Bone marrow (tissue), 2 donors: Measurements from ENCODE around the gene LHFPL2.
A peak's percentile ranks its signal among the peaks of the same experiment; 100 is the strongest.

Experiments
- DNase-seq, 2 donors: peaks; one replicate each; lab custom pipeline; 2025; lab: John Stamatoyannopoulos, UW

Gene LHFPL2

GRCh38 chr5:78567617-78568016, 81.0 kb downstream of the LHFPL2 start:
- DNase-seq: no peak

GRCh38 chr5:78566747-78567425, 81.7 kb downstream of the LHFPL2 start:
- DNase-seq: no peak

GRCh38 chr5:78565395-78565794, 83.2 kb downstream of the LHFPL2 start:
- no peak for DNase-seq

GRCh38 chr5:78563621-78564020, 85.0 kb downstream of the LHFPL2 start:
- no peak for DNase-seq

- DNase-seq: no peak
Observed at GRCh38 chr5:78562714-78563330, 85.8 kb downstream of the LHFPL2 start.

GRCh38 chr5:78562001-78562400, 86.6 kb downstream of the LHFPL2 start:
- no peak for DNase-seq

GRCh38 chr5:78561261-78561660, 87.3 kb downstream of the LHFPL2 start:
- DNase-seq: no peak

- no peak for DNase-seq
Observed at GRCh38 chr5:78560000-78560855, 88.3 kb downstream of the LHFPL2 start.

- DNase-seq: no peak
Observed at GRCh38 chr5:78557601-78558000, 91.0 kb downstream of the LHFPL2 start.

- DNase-seq: no peak
Observed at GRCh38 chr5:78555870-78556269, 92.7 kb downstream of the LHFPL2 start.

- no peak for DNase-seq
Observed at GRCh38 chr5:78554670-78555069, 93.9 kb downstream of the LHFPL2 start.

GRCh38 chr5:78553580-78554353, 94.8 kb downstream of the LHFPL2 start:
- DNase-seq: no peak

GRCh38 chr5:78552729-78553342, 95.7 kb downstream of the LHFPL2 start:
- DNase-seq: no peak

- DNase-seq: no peak
Observed at GRCh38 chr5:78550891-78551290, 97.7 kb downstream of the LHFPL2 start.

GRCh38 chr5:78549043-78549442, 99.5 kb downstream of the LHFPL2 start:
- DNase-seq: peak in 1 of 2 donors; percentile 87

GRCh38 chr5:78547731-78548615, 100.6 kb downstream of the LHFPL2 start:
- DNase-seq: no peak

GRCh38 chr5:78547183-78547582, 101.4 kb downstream of the LHFPL2 start:
- DNase-seq: no peak

- no peak for DNase-seq
Observed at GRCh38 chr5:78546276-78546996, 102.1 kb downstream of the LHFPL2 start.

GRCh38 chr5:78545406-78545805, 103.2 kb downstream of the LHFPL2 start:
- no peak for DNase-seq
